Psoas muscle (tissue), 8 donors: ENCODE data around the gene SLC16A7. TPM values are rescaled to one million over a fixed set of nuclear protein-coding genes. Genes with fewer than 3 reads are reported as not detected.

Experiments
- ATAC-seq, 4 donors: fragments of 200-7000 bp; cut with Tn5 transposase; one replicate each; pipeline ENCODE4 v1.9.1; 2020; ENCODE audit warnings: moderate library complexity in 3 of 4, mild to moderate bottlenecking in 2 of 4
- DNase-seq, 2 donors: peaks; one replicate each; pipeline ENCODE4 v3.0.0-alpha.2; 2020
- H3K27ac ChIP-seq: fragments of 200-600 bp; one replicate; pipeline ENCODE4 v1.8.0; 2022
- H3K27me3 ChIP-seq, 3 donors: fragments of 200-600 bp in 1 of 3; one replicate each; pipeline versions ENCODE4 v1.6.1 to v1.8.0; 2013 to 2022; ENCODE audit warnings: low read length in 2 of 3, mild to moderate bottlenecking in 2 of 3, moderate library complexity in 1 of 3; ENCODE audit not compliant: insufficient read depth in 3 of 3
- H3K36me3 ChIP-seq, 2 donors: fragments of 200-600 bp in 1 of 2; one replicate each; pipeline versions ENCODE4 v1.6.1 to v1.8.0; 2013 to 2022; ENCODE audit warnings: low read depth in 1 of 2, mild to moderate bottlenecking in 1 of 2, moderate library complexity in 1 of 2; ENCODE audit not compliant: insufficient read depth in 1 of 2
- H3K4me1 ChIP-seq: fragments of 200-600 bp; one replicate; pipeline ENCODE4 v1.8.0; 2022
- H3K4me3 ChIP-seq: fragments of 200-600 bp; one replicate; pipeline ENCODE4 v1.8.0; 2022; ENCODE audit warnings: mild to moderate bottlenecking
- H3K9me3 ChIP-seq: fragments of 200-600 bp; one replicate; pipeline ENCODE4 v1.8.0; 2022
- CTCF ChIP-seq: fragments of 200-600 bp; IDR thresholded peaks from one replicate; pipeline ENCODE4 v1.8.0; 2022; ENCODE audit warnings: antibody characterized with exemption
- WGBS, 3 donors: extraction: QIAGEN DNeasy Blood & Tissue Kit; methylation state at CpG; one replicate each; pipeline versions ENCODE4 v1.1.6 to v1.1.7; 2013; 5-methylcytosine and 5-hydroxymethylcytosine counted together
- intact Hi-C, 2 donors: fragments of 100-400 bp; cut with DNase I; formaldehyde crosslinking; loops; one replicate each; pipeline versions ENCODE4 v1.11.0 to v1.14.2; 2022
- polyA plus RNA-seq, 3 donors: library from polyadenylated mRNA; stranded (reverse); fragments of 200-250 nt; gene quantifications; one replicate each; pipeline ENCODE4 v1.2.3, GENCODE V29; 2013
- total RNA-seq, 4 donors: library from RNA; stranded (reverse); fragmentation: NEBNext Ultra II Directional in 2 of 4; extraction: Animal tissue kit (Norgen Biotek cat#: 25700) in 2 of 4; gene quantifications; one replicate each; pipeline versions ENCODE4 v1.2.1 to v1.2.4, GENCODE V29; 2021 to 2023
- donor health status: healthy with polysubstance abuse.
- donor health status: DM: no; HTN: no; CAD: no; lungs with moderate emphysema.
- donor health status: Bipolar disorder and iron deficiency.
- donor health status: healthy.
- donor health status: DM: yes; HTN: yes; CAD: no.
- donor health status: DM: no; HTN: no; CAD: no.
- donor health status: DM: no; HTN: no; CAD: no.
- donor health status: DM: yes; HTN: yes; CAD: no.

SLC16A7 gene
- total and polyA plus RNA-seq, 7 donors: 0.49 to 27.4 (median 5.0) TPM

DNA sequence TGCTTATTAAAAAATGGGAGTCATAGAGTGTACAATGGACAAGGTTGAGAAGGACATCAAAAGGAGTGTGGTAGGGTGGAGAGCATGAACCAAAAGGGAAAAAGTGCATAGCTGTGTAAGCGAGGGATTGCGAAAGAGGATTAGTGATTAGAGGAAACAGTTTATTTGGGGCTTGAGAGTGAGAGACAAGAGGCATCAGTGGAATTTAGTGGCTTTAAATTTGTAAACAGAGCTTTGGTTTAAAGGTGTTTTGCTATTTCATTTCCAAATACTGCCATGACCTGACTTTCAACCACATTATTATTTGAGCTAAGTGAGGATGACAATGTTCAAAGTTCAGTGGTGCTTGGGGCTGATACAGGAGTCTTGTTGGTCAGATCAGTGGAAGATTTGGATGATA lies 53.4 kb downstream of the SLC16A7 start:
- Histone ChIP-seq H3K27me3 (no peaks in the 10 kb centered on the region), H3K4me1 (no peaks in the 10 kb centered on the region), H3K4me3 (no peak overlapping the region), H3K36me3 (no peaks in the 10 kb centered on the region), H3K27ac (no peak overlapping the region), H3K9me3 (no peaks in the 10 kb centered on the region)
- WGBS, 3 donors: 77 to 86% (median 78%) methylated on average over 2 of the region's 2 CpGs
- no peak for TF ChIP-seq CTCF
- intact Hi-C loops: no loop called here
- ATAC-seq (no peak), DNase-seq (no peak)

- Histone ChIP-seq H3K4me1 (no peaks in the 10 kb centered on the region), H3K4me3 (no peak overlapping the region), H3K36me3 (no peaks in the 10 kb centered on the region), H3K9me3 (no peaks in the 10 kb centered on the region), H3K27ac (no peak overlapping the region), H3K27me3 (no peaks in the 10 kb centered on the region)
- peak in 1 of 4 donors; percentile 35 for ATAC-seq
- no peak for DNase-seq
- intact Hi-C loops: no loop called here
- no peak for TF ChIP-seq CTCF
- 37 to 48% (median 45%) methylated on average over 3 of the region's 3 CpGs for WGBS, 3 donors
Measured at GRCh38 chr12:59650588-59651228, 54.9 kb downstream of the SLC16A7 start.

DNA sequence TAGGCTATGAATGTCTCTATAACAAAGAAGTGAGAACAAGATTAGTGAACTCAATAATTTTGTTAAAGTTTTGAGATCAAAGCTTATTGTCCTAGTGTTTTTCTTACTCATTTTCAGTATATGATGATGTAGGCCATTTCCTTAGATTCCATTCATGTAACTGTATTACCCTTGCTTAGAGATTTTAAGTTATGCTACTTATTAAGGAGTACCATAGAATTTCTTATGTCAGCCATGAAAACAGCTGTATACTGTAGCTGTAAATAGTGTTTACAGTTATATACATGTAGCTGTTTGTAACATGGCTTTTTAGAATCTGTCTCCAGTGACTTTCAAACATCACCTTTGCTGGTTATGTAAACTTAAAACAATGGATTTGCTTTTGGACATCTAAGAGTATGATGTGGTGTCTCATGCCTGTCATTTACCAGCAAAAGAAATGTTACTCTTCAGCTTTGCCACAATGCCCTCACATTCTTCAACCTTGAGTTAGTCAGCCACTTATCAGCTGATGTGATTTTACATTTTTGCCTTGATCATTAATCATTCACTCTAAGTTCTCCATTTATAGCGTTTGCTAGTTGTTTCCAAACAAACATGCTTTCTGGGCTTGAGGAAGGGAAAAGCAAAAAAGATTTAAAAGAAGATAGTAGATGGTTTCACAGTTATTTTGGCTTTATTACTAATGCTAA lies 55.5 kb downstream of the SLC16A7 start:
- no peaks in the 10 kb centered on the region for H3K9me3 ChIP-seq
- H3K27ac ChIP-seq: no peak overlapping the region
- H3K36me3 ChIP-seq: no peaks in the 10 kb centered on the region
- ATAC-seq: no peak
- H3K4me3 ChIP-seq: no peak overlapping the region
- no peaks in the 10 kb centered on the region for H3K27me3 ChIP-seq
- H3K4me1 ChIP-seq: no peaks in the 10 kb centered on the region
- WGBS, 3 donors: 50 to 58% (median 51%) methylated on average over 1 of the region's 1 CpG
- no peak for TF ChIP-seq CTCF
- no peak for DNase-seq
- intact Hi-C loops: no loop called here

GRCh38 chr12:59652130-59652529 lies 56.3 kb downstream of the SLC16A7 start:
- no peak for TF ChIP-seq CTCF
- DNase-seq (no peak), ATAC-seq (no peak)
- Histone ChIP-seq H3K9me3 (no peaks in the 10 kb centered on the region), H3K4me1 (no peaks in the 10 kb centered on the region), H3K27me3 (no peaks in the 10 kb centered on the region), H3K36me3 (no peaks in the 10 kb centered on the region), H3K4me3 (no peak overlapping the region), H3K27ac (no peak overlapping the region)
- WGBS, 3 donors: 79 to 88% (median 86%) methylated on average over 1 of the region's 1 CpG
- intact Hi-C loops: no loop called here
